Activated T-cell treated with anti-CD3 and anti-CD28 coated beads, Interleukin-2, amount 50 U/mL, for 24 hours (primary cell): ENCODE data around the gene CD1D.
"Not testable (repeated sequence)": the region's sequence is repeated elsewhere in the genome, so short reads cannot be mapped to it uniquely, and the experiment has no call there.

ENCODE experiments used
- DNase-seq: peaks from one replicate; pipeline ENCODE4 v3.0.0-alpha.2; 2020
- H3K27ac Mint-ChIP-seq: 2 replicates; pipeline ENCODE4 v1.8.0; 2020; ENCODE audit warnings: mild to moderate bottlenecking, mixed read lengths
- H3K27me3 Mint-ChIP-seq: 2 replicates; pipeline ENCODE4 v1.8.0; 2020; ENCODE audit warnings: mixed read lengths
- H3K36me3 Mint-ChIP-seq: 2 replicates; pipeline ENCODE4 v1.8.0; 2020; ENCODE audit warnings: low read depth, mixed read lengths
- H3K4me1 Mint-ChIP-seq: 2 replicates; pipeline ENCODE4 v1.8.0; 2020; ENCODE audit warnings: low read depth, mixed read lengths
- H3K4me3 Mint-ChIP-seq: 2 replicates; pipeline ENCODE4 v1.8.0; 2020; ENCODE audit warnings: mild to moderate bottlenecking, moderate library complexity, mixed read lengths
- H3K9me3 Mint-ChIP-seq: 2 replicates; pipeline ENCODE4 v1.8.0; 2020; ENCODE audit warnings: mixed read lengths

The CD1D gene

DNA sequence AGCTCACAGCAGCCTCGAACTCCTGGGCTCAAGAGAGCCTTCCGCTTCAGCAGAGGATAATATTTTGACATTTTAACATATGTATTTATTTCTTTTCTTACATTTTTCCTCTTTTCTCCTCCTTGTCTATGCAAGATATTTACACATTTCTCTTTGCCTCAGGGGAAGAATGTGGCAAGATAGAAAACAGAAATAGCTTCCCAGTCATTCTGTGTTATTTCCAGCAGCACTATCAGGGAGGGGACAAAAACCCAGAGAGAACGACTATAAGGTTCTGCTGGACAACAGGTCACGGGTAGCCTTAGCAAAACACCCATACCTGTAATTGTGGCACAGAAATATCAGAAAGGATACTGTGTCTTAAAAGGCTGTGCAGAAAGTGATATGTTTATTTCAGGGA lies 7.9 kb downstream of the CD1D start:
- Mint-ChIP-seq H3K4me1 (no peaks in the 10 kb centered on the region), H3K27me3 (peaks cover 38% of the 10 kb centered on the region), H3K36me3 (no peaks in the 10 kb centered on the region), H3K9me3 (peaks cover 1% of the 10 kb centered on the region), H3K27ac (no peak overlapping the region), H3K4me3 (no peak overlapping the region)
- no peak for DNase-seq

- H3K9me3 Mint-ChIP-seq: peaks cover 4% of the 10 kb centered on the region
- H3K27ac Mint-ChIP-seq: no peak overlapping the region
- H3K4me3 Mint-ChIP-seq: no peak overlapping the region
- no peaks in the 10 kb centered on the region for H3K4me1 Mint-ChIP-seq
- H3K36me3 Mint-ChIP-seq: no peaks in the 10 kb centered on the region
- peaks cover 37% of the 10 kb centered on the region for H3K27me3 Mint-ChIP-seq
- no peak for DNase-seq
Measured at GRCh38 chr1:158189624-158190023, 8.9 kb downstream of the CD1D start.

DNA sequence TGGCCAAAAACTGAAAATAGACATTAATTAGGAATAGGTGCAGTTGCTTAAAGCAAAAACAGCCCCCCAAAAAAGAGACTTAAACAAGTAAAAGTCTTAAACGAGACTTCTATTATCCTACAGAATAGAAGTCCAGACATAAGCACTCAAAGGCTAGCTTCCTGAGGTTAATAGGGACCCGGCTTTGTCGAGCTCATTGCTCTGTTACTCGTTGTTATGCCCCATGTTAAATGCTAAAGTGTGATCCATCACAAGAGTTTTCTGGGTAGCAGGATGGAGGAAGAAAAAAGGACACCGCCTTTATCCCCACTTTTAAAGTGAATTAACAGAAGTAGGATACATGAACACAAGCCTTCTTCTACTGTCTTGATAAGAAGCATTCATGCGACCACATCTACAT lies 10.6 kb downstream of the CD1D start:
- no peaks in the 10 kb centered on the region for H3K36me3 Mint-ChIP-seq
- H3K4me1 Mint-ChIP-seq: no peaks in the 10 kb centered on the region
- no peak overlapping the region for H3K4me3 Mint-ChIP-seq
- peaks cover 41% of the 10 kb centered on the region for H3K27me3 Mint-ChIP-seq
- DNase-seq: no peak
- peaks cover 4% of the 10 kb centered on the region for H3K9me3 Mint-ChIP-seq
- H3K27ac Mint-ChIP-seq: no peak overlapping the region

- Mint-ChIP-seq H3K9me3 (peaks cover 4% of the 10 kb centered on the region), H3K27ac (no peak overlapping the region), H3K4me3 (no peak overlapping the region), H3K27me3 (peaks cover 34% of the 10 kb centered on the region), H3K4me1 (no peaks in the 10 kb centered on the region), H3K36me3 (no peaks in the 10 kb centered on the region)
- no peak for DNase-seq
Measured at GRCh38 chr1:158196461-158196860, 15.8 kb downstream of the CD1D start.

DNA sequence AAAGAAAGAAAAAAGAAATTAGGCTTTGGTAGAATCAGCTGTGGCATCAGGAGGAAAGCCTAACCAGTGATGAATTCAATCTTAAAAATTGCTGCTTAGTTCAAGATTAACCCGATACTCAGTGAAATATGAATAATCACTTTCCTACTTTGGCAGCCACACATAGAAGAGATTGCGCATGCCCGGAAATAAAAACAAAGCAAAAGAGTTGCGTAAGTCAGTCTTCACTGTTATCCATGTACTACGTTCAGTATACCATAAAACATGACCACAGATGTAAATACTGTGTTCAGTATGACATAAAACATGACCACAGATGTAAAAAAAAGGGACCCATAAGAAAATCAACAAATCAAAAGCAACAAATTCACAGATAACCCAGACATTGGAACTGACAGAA lies 19.2 kb downstream of the CD1D start:
- peaks cover 47% of the 10 kb centered on the region for H3K27me3 Mint-ChIP-seq
- no peak overlapping the region for H3K27ac Mint-ChIP-seq
- H3K4me3 Mint-ChIP-seq: no peak overlapping the region
- no peak for DNase-seq
- no peaks in the 10 kb centered on the region for H3K9me3 Mint-ChIP-seq
- peaks cover 12% of the 10 kb centered on the region for H3K4me1 Mint-ChIP-seq
- no peaks in the 10 kb centered on the region for H3K36me3 Mint-ChIP-seq

- peaks cover 12% of the 10 kb centered on the region for H3K4me1 Mint-ChIP-seq
- H3K36me3 Mint-ChIP-seq: no peaks in the 10 kb centered on the region
- no peak overlapping the region for H3K27ac Mint-ChIP-seq
- no peak overlapping the region for H3K4me3 Mint-ChIP-seq
- peaks cover 49% of the 10 kb centered on the region for H3K27me3 Mint-ChIP-seq
- DNase-seq: no peak
- H3K9me3 Mint-ChIP-seq: no peaks in the 10 kb centered on the region
Measured at GRCh38 chr1:158200527-158200926, 19.8 kb downstream of the CD1D start.

DNA sequence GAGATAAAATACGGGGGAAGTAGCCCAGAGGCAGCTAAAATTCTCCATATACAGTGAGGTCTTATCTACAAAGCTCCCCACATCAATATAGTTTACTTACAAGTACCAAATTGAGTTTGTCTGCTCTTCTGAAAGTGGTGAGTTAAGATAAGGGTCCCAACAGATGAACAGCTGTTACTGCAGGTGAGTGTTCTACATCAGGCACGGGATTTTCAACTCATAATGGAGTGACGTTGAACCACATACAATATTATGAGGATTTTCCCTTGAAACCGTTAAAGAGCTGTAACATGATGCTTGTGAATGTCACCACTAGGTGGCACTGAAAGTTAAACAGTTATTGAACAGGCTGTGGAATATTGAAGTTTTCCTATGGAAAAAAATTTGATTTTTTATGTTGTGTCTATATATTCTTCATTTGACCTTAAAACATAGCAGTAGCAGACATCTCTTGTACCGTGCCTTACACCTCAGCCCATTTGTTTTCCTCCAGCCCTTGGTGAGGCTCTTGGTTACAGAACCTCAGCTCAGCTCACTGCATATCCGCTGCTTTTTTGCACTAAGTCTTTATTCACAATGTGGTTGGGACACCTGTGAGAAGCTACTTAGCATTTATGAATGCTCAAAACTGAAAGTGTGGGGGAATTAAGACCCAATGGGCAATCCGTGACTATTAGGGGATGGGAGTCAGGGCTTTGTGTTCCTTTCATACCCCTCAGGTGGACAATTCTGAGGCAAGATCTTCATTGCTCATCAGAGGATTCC lies 23.2 kb downstream of the CD1D start:
- DNase-seq: no peak
- no peaks in the 10 kb centered on the region for H3K36me3 Mint-ChIP-seq
- peaks cover 12% of the 10 kb centered on the region for H3K4me1 Mint-ChIP-seq
- H3K9me3 Mint-ChIP-seq: no peaks in the 10 kb centered on the region
- H3K27me3 Mint-ChIP-seq: peaks cover 42% of the 10 kb centered on the region
- no peak overlapping the region for H3K4me3 Mint-ChIP-seq
- no peak overlapping the region for H3K27ac Mint-ChIP-seq

DNA sequence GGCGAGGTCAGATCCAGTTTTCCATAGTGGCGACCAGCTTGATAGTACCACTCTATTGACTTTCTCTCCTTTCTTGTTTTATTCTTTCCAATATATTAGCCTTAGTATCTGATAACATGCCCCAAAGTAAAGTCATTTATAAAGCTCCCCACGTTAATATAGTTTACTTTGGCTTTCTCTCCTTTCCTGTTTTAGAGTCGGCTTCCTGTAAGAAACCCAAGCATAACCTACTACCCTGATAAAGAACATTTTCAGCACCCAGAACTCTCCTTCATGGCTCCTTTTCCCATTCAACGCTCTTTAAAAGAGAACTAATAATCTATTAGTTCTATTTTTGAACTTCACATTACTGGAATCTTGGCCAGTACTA lies 23.7 kb downstream of the CD1D start:
- no peak for DNase-seq
- H3K4me1 Mint-ChIP-seq: peaks cover 12% of the 10 kb centered on the region
- no peaks in the 10 kb centered on the region for H3K9me3 Mint-ChIP-seq
- no peak overlapping the region for H3K4me3 Mint-ChIP-seq
- H3K36me3 Mint-ChIP-seq: no peaks in the 10 kb centered on the region
- peaks cover 43% of the 10 kb centered on the region for H3K27me3 Mint-ChIP-seq
- no peak overlapping the region for H3K27ac Mint-ChIP-seq

- H3K27me3 Mint-ChIP-seq: peaks cover 56% of the 10 kb centered on the region
- peaks cover 9% of the 10 kb centered on the region for H3K4me1 Mint-ChIP-seq
- DNase-seq: no peak
- no peak overlapping the region for H3K27ac Mint-ChIP-seq
- no peaks in the 10 kb centered on the region for H3K36me3 Mint-ChIP-seq
- no peak overlapping the region for H3K4me3 Mint-ChIP-seq
- no peaks in the 10 kb centered on the region for H3K9me3 Mint-ChIP-seq
Measured at GRCh38 chr1:158208586-158209116, 28.0 kb downstream of the CD1D start.

DNA sequence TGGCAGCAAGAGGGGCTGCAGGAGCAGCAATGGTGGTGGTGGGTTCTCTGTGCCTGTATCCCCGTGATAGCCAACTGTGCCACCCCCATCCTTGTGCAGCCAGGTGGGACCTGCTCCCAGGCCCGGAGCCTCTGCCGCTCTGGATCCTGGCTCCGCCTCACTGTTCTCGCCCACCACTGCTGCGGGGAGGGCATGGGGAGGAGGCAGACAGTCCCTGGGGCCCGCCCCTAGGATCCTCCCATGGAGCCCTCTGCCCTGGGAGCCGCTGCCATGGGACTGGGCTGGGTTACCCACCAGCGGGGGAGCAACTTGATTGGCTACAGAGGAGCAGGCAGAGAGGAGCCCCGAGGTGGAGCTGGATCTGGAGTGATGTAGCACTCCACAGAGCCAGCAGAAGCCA lies 31.6 kb downstream of the CD1D start:
- Mint-ChIP-seq H3K36me3 (no peaks in the 10 kb centered on the region), H3K4me1 (no peaks in the 10 kb centered on the region), H3K4me3 (no peak overlapping the region), H3K27me3 (peaks cover 46% of the 10 kb centered on the region), H3K9me3 (no peaks in the 10 kb centered on the region), H3K27ac (no peak overlapping the region)
- DNase-seq: no peak

- H3K36me3 Mint-ChIP-seq, DNase-seq, H3K4me3 Mint-ChIP-seq, H3K4me1 Mint-ChIP-seq, H3K27ac Mint-ChIP-seq: not testable (repeated sequence)
- Mint-ChIP-seq H3K9me3 (peaks cover 22% of the 10 kb centered on the region), H3K27me3 (peaks cover 70% of the 10 kb centered on the region)
Measured at GRCh38 chr1:158223445-158223844, 42.8 kb downstream of the CD1D start.

DNA sequence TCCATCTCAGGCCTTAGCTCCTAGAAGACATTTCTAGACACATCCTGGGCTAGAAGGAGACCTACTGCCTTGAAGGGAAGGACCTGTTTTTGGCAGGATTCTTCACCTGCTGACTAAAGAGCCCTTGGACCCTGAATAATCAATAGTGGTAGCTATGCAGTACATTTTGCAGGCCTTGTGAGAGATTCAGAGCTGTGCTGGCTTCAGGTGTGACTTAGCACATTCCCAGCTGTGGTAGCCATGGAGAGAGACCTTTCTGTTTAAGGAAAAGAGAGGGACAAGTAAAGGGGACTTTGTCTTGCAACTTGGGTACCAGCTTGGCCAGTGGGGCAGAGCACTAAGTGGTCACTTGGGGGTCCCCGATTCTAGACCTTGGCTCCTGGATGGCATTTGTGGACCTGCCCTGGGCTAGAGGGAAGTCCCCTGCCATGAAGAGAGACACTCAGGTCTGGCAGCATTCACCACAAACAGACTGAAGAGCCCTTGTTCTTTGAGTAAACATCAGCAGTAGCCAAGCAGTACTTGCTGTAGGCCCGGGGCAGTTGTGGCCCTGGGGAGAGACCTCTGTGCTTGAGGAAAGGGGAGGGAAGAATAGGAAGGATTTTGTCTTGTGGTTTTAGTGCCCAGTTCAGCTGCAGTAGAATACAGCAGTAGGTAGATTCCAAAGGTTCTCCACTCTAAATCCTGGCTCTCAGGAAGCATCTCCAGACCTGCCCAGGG lies 47.4 kb downstream of the CD1D start:
- Mint-ChIP-seq H3K9me3 (peaks cover 20% of the 10 kb centered on the region), H3K4me3 (no peak overlapping the region), H3K4me1 (no peaks in the 10 kb centered on the region), H3K36me3 (peaks cover 2% of the 10 kb centered on the region), H3K27me3 (peaks cover 66% of the 10 kb centered on the region), H3K27ac (no peak overlapping the region)
- DNase-seq: no peak
